ENCODE results near the gene TOP1.

The TOP1 gene

DNA sequence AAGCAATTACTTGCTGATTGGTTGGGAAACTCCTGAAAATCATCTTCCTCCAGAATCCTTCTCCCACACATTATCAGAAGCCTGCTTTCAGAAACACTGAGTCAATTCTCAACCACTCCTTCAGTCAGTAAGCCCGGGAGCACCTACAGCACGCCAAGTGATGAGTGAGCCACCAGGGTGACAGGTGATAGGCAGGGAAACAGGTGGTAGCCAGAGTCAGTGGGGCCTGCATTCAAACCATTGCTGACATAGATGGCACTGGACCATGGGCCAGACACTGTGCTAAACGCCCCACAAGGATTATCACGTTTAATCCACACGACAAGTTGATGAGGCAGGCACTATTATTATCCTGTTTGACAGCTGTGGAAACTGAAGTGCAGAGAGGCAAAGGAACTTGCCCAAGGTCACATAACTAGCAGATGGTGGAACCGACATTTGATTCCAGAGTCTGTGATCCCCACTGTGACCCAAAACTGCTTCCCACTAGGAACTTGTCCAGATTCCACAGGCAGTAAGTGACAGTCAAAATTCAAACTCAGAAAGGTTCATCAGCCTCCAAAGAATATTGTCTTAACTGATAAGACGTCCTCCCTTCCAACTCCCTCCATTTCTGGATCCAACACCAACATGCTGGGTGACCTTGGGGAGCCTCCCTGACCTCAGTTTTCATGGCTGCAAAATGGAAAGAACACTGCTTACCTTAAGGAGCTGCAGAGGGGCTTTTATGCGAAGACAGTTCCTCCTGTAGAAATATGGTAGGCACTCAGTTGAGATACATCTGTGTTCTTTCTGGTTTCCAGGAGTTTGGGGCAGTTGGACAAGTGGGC, 23.9 kb upstream of the TOP1 start:
- no peak overlapping the region for H3K23ac ChIP-seq (ENCODE audit: low read length)
- no peaks in the 10 kb centered on the region for H3K79me1 ChIP-seq (ENCODE audit: low read length)
- no peak overlapping the region for H3K4me3 ChIP-seq (ENCODE audit: low read depth, low read length)
- H4K12ac ChIP-seq (ENCODE audit: low read depth, low read length), result no peak overlapping the region
- H2AK5ac ChIP-seq (ENCODE audit: low read length), result no peak overlapping the region
- H3K27me3 ChIP-seq (ENCODE audit: insufficient read depth, low read length), result no peaks in the 10 kb centered on the region
- no peak overlapping the region for H4K8ac ChIP-seq (ENCODE audit: low read depth, low read length)
- no peak overlapping the region for H3K18ac ChIP-seq (ENCODE audit: low read length)
- no peak for DNase-seq
- no peak overlapping the region for H2BK120ac ChIP-seq (ENCODE audit: insufficient read depth, low read length, poor library complexity)
- H3K9ac ChIP-seq (ENCODE audit: low read length), result no peak overlapping the region
- peaks cover 15% of the 10 kb centered on the region for H3K9me3 ChIP-seq (ENCODE audit: insufficient read depth, low read depth, low read length)
- peaks cover 2 to 8% of the 10 kb centered on the region in 2 experiments for H3K4me1 ChIP-seq (ENCODE audit: control insufficient read depth in 1 of 2, insufficient read depth in 2 of 2, low read length in 2 of 2)
- no peak overlapping the region for H4K91ac ChIP-seq (ENCODE audit: low read depth, low read length)
- H3K79me2 ChIP-seq (ENCODE audit: control insufficient read depth, insufficient read depth, low read length, poor library complexity), result no peaks in the 10 kb centered on the region
- H3K14ac ChIP-seq (ENCODE audit: low read length), result no peak overlapping the region
- no peak overlapping the region for H3K4me2 ChIP-seq (ENCODE audit: low read length)
- no peak overlapping the region for H3K27ac ChIP-seq (ENCODE audit: low read depth, low read length)
- no CpG with 5 or more reads among the region's 8 CpGs for WGBS (ENCODE audit: extremely low coverage, insufficient coverage, insufficient read length)
- H3K36me3 ChIP-seq (ENCODE audit: control insufficient read depth in 1 of 2, insufficient read depth in 2 of 2, low read length in 2 of 2), result no peaks in the 10 kb centered on the region
- H2AFZ ChIP-seq (ENCODE audit: insufficient read depth, low read length, poor library complexity), result peak overlapping the region; percentile 18
- H2BK5ac ChIP-seq (ENCODE audit: low read depth, low read length, poor library complexity), result no peak overlapping the region
- H3K4ac ChIP-seq (ENCODE audit: low read depth, low read length), result no peak overlapping the region
- H2BK12ac ChIP-seq (ENCODE audit: low read length), result no peak overlapping the region

DNA sequence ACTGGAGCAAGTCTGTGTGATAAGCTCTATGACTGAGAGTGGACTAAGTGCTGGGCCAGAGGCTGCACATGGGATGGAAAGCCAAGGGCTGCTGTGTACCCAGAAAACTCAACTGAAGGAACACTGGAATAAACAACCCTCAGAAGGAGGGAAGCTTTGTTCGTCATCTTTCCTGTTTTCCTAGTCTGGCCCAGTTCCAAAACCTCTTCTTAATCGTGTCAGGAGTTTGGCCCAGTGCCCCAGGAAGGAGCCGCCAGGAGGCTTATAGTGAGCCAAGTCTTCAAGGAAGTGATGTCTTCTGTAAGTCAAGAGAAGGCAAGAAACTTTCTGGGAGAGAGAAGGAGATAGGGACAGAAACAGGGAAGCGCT, 23.3 kb upstream of the TOP1 start:
- Histone ChIP-seq H4K91ac (ENCODE audit: low read depth, low read length) (no peak overlapping the region), H3K9me3 (ENCODE audit: insufficient read depth, low read depth, low read length) (peaks cover 15% of the 10 kb centered on the region), H4K8ac (ENCODE audit: low read depth, low read length) (no peak overlapping the region)

DNA sequence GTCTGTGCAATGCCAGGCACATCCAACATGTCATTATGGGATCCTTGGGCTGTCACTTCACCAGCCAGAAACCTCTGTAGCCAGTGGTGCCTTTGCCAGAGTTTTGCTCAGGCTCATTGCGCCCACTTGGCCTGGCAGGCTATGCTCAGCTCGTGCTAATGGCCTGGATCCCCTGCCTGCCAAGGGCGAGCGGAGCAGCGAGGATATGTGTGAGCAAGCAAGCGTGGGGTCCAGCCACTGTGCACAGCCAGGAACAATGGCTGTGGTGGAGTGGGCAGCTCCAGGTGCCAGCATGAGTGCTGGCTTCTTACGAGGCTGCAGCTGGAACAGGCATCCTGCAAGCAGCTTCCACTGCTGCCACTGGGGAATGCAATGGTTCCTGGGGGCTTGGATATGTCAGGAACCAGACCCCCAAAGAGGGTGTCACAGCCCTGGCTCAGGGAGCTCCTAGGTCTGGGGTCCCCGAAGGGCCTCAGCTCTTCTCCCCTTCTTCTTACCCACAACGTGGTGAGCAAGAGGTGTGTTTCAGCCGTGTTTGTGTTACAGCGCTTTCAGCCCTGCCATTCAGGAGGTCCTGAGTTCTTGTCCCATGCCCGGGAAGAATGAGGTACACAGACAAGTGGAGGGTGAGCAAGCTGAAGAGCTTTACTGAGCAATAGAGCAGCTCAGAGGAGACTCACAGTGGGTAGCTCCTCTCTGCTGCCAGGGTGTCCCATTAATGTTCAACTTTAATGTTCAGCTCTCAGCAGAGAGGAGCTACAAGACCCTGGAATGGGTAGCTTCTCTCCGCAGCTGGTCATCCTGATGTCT, 22.3 kb upstream of the TOP1 start:
- H3K27ac ChIP-seq (ENCODE audit: low read depth, low read length), result no peak overlapping the region
- H3K4me2 ChIP-seq (ENCODE audit: low read length), result no peak overlapping the region
- H3K4me3 ChIP-seq (ENCODE audit: low read depth, low read length), result no peak overlapping the region

More for the DNA sequence above, 23.3 kb upstream of the TOP1 start:
- no peak for DNase-seq
- Histone ChIP-seq H3K27me3 (ENCODE audit: insufficient read depth, low read length) (no peaks in the 10 kb centered on the region), H3K79me2 (ENCODE audit: control insufficient read depth, insufficient read depth, low read length, poor library complexity) (no peaks in the 10 kb centered on the region), H3K18ac (ENCODE audit: low read length) (no peak overlapping the region), H3K27ac (ENCODE audit: low read depth, low read length) (no peak overlapping the region), H3K4me3 (ENCODE audit: low read depth, low read length) (no peak overlapping the region), H2AK5ac (ENCODE audit: low read length) (no peak overlapping the region), H4K12ac (ENCODE audit: low read depth, low read length) (no peak overlapping the region), H3K23ac (ENCODE audit: low read length) (no peak overlapping the region), H2AFZ (ENCODE audit: insufficient read depth, low read length, poor library complexity) (no peak overlapping the region), H3K9ac (ENCODE audit: low read length) (no peak overlapping the region), H3K14ac (ENCODE audit: low read length) (no peak overlapping the region), H2BK5ac (ENCODE audit: low read depth, low read length, poor library complexity) (no peak overlapping the region), H3K4ac (ENCODE audit: low read depth, low read length) (no peak overlapping the region), H2BK12ac (ENCODE audit: low read length) (no peak overlapping the region), H3K36me3 (ENCODE audit: control insufficient read depth in 1 of 2, insufficient read depth in 2 of 2, low read length in 2 of 2) (no peaks in the 10 kb centered on the region), H2BK120ac (ENCODE audit: insufficient read depth, low read length, poor library complexity) (no peak overlapping the region), H3K4me2 (ENCODE audit: low read length) (no peak overlapping the region), H3K4me1 (ENCODE audit: control insufficient read depth in 1 of 2, insufficient read depth in 2 of 2, low read length in 2 of 2) (peaks cover 2 to 8% of the 10 kb centered on the region in 2 experiments), H3K79me1 (ENCODE audit: low read length) (no peaks in the 10 kb centered on the region)
- no CpG with 5 or more reads among the region's 4 CpGs for WGBS (ENCODE audit: extremely low coverage, insufficient coverage, insufficient read length)

DNA sequence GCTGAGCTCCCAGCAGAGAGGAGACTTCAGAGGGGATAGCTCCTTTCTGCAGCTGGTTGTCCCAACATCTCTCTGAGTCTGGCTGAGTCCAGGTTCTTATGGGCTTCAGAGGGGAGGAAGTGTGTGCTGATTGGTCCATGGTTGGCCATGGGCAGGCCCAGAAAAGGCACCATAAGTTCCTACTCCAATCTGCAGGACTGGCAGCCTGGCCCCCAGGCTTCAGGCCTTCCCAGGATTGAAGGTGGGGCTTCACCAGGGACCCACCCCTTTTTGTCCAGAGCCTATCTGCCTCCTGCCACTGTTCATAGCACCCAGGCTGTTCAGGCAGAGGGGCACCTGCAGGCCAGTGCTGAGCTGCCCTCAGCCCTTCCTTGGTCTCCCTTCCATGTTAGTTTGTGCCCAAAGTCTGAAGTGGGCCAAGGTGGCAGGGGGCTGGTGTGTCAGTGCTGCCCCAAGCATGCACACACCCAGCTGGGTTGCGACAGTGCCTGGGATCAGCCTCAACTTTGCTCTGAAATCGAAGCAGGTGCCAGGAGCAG, 21.6 kb upstream of the TOP1 start:
- no peak overlapping the region for H3K18ac ChIP-seq (ENCODE audit: low read length)
- no peak overlapping the region for H3K14ac ChIP-seq (ENCODE audit: low read length)
- H3K9ac ChIP-seq (ENCODE audit: low read length), result no peak overlapping the region
- H4K8ac ChIP-seq (ENCODE audit: low read depth, low read length), result no peak overlapping the region
- no CpG with 5 or more reads among the region's 2 CpGs for whole genome bisulfite sequencing (ENCODE audit: extremely low coverage, insufficient coverage, insufficient read length)
- no peak for DNase-seq
- no peak overlapping the region for H4K91ac ChIP-seq (ENCODE audit: low read depth, low read length)
- H3K4ac ChIP-seq (ENCODE audit: low read depth, low read length), result no peak overlapping the region
- H3K79me2 ChIP-seq (ENCODE audit: control insufficient read depth, insufficient read depth, low read length, poor library complexity), result no peaks in the 10 kb centered on the region
- no peak overlapping the region for H2BK5ac ChIP-seq (ENCODE audit: low read depth, low read length, poor library complexity)
- H3K36me3 ChIP-seq (ENCODE audit: control insufficient read depth in 1 of 2, insufficient read depth in 2 of 2, low read length in 2 of 2), result no peaks in the 10 kb centered on the region
- no peak overlapping the region for H2BK12ac ChIP-seq (ENCODE audit: low read length)
- H3K4me1 ChIP-seq (ENCODE audit: control insufficient read depth in 1 of 2, insufficient read depth in 2 of 2, low read length in 2 of 2), result peaks cover 2 to 8% of the 10 kb centered on the region in 2 experiments
- H2BK120ac ChIP-seq (ENCODE audit: insufficient read depth, low read length, poor library complexity), result no peak overlapping the region
- no peak overlapping the region for H2AFZ ChIP-seq (ENCODE audit: insufficient read depth, low read length, poor library complexity)
- H3K4me3 ChIP-seq (ENCODE audit: low read depth, low read length), result no peak overlapping the region
- H3K27me3 ChIP-seq (ENCODE audit: insufficient read depth, low read length), result no peaks in the 10 kb centered on the region
- H2AK5ac ChIP-seq (ENCODE audit: low read length), result no peak overlapping the region
- H4K12ac ChIP-seq (ENCODE audit: low read depth, low read length), result no peak overlapping the region
- H3K23ac ChIP-seq (ENCODE audit: low read length), result no peak overlapping the region
- H3K4me2 ChIP-seq (ENCODE audit: low read length), result no peak overlapping the region
- H3K27ac ChIP-seq (ENCODE audit: low read depth, low read length), result no peak overlapping the region
- peaks cover 15% of the 10 kb centered on the region for H3K9me3 ChIP-seq (ENCODE audit: insufficient read depth, low read depth, low read length)
- H3K79me1 ChIP-seq (ENCODE audit: low read length), result no peaks in the 10 kb centered on the region

More for the DNA sequence above, 22.3 kb upstream of the TOP1 start:
- Histone ChIP-seq H2BK5ac (ENCODE audit: low read depth, low read length, poor library complexity) (no peak overlapping the region), H4K8ac (ENCODE audit: low read depth, low read length) (no peak overlapping the region), H3K18ac (ENCODE audit: low read length) (no peak overlapping the region), H3K9me3 (ENCODE audit: insufficient read depth, low read depth, low read length) (peaks cover 15% of the 10 kb centered on the region), H3K4me1 (ENCODE audit: control insufficient read depth in 1 of 2, insufficient read depth in 2 of 2, low read length in 2 of 2) (peaks cover 2 to 8% of the 10 kb centered on the region in 2 experiments), H3K79me2 (ENCODE audit: control insufficient read depth, insufficient read depth, low read length, poor library complexity) (no peaks in the 10 kb centered on the region), H2BK12ac (ENCODE audit: low read length) (no peak overlapping the region), H4K91ac (ENCODE audit: low read depth, low read length) (no peak overlapping the region), H4K12ac (ENCODE audit: low read depth, low read length) (no peak overlapping the region), H3K4ac (ENCODE audit: low read depth, low read length) (no peak overlapping the region), H3K79me1 (ENCODE audit: low read length) (no peaks in the 10 kb centered on the region), H2BK120ac (ENCODE audit: insufficient read depth, low read length, poor library complexity) (no peak overlapping the region), H2AK5ac (ENCODE audit: low read length) (no peak overlapping the region), H3K14ac (ENCODE audit: low read length) (no peak overlapping the region), H2AFZ (ENCODE audit: insufficient read depth, low read length, poor library complexity) (no peak overlapping the region), H3K27me3 (ENCODE audit: insufficient read depth, low read length) (no peaks in the 10 kb centered on the region), H3K9ac (ENCODE audit: low read length) (no peak overlapping the region), H3K23ac (ENCODE audit: low read length) (no peak overlapping the region), H3K36me3 (ENCODE audit: control insufficient read depth in 1 of 2, insufficient read depth in 2 of 2, low read length in 2 of 2) (no peaks in the 10 kb centered on the region)
- no CpG with 5 or more reads among the region's 13 CpGs for WGBS (ENCODE audit: extremely low coverage, insufficient coverage, insufficient read length)
- DNase-seq, result no peak
